Measurements from ENCODE around the gene MAST4.

DNA sequence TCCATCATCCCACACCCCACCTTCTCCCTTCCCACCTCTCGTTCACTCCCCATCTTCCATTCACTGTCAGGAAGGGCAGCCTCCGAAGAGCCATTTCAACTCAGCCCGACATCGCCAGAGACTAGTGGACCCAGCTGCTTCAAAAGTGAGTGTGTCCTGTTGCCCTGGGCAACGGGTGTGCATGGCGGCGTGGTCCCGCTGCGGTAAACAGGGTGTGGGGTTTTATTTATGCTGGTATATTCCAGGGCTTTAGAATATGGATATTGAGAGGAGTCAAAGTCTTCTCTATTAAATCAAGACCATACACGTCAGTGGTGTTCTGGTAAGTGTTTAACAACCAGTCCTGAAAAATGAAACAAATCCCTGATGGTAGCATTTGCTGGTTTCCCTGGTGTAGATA lies 274.5 kb downstream of the MAST4 start:
- TF ChIP-seq, protein P1, sequence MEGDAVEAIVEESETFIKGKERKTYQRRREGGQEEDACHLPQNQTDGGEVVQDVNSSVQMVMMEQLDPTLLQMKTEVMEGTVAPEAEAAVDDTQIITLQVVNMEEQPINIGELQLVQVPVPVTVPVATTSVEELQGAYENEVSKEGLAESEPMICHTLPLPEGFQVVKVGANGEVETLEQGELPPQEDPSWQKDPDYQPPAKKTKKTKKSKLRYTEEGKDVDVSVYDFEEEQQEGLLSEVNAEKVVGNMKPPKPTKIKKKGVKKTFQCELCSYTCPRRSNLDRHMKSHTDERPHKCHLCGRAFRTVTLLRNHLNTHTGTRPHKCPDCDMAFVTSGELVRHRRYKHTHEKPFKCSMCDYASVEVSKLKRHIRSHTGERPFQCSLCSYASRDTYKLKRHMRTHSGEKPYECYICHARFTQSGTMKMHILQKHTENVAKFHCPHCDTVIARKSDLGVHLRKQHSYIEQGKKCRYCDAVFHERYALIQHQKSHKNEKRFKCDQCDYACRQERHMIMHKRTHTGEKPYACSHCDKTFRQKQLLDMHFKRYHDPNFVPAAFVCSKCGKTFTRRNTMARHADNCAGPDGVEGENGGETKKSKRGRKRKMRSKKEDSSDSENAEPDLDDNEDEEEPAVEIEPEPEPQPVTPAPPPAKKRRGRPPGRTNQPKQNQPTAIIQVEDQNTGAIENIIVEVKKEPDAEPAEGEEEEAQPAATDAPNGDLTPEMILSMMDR (conservative IDR thresholded peaks at IDR 0.05; ENCODE audit: low read length): no peak
- no peak for TF ChIP-seq EZH2phosphoT487 (IDR thresholded peaks at IDR 0.05; ENCODE audit: borderline replicate concordance, low read depth, low read length)
